H1 (cell line): Measurements from ENCODE around the gene USP7. TPM values are rescaled to one million over a fixed set of nuclear protein-coding genes. Genes with fewer than 3 reads are reported as not detected.

Source experiments
- CTCF ChIA-PET: fragments of 300-600 bp; sonication (Branson Sonifier 250); formaldehyde crosslinking; loops from one replicate; lab custom pipeline; 2021; ENCODE audit not compliant: partially characterized antibody; lab: Charles Lee
- POLR2A ChIA-PET: fragments of 300-600 bp; sonication (Branson Sonifier 250); formaldehyde crosslinking; loops from one replicate; lab custom pipeline; 2021; ENCODE audit warnings: inconsistent platforms; ENCODE audit not compliant: partially characterized antibody; lab: Charles Lee
- DNase-seq, 2 experiments: peaks; one replicate each; pipeline versions ENCODE4 v3.0.0 to v3.0.0-alpha.2; 2010 to 2022; ENCODE audit warnings: low spot score in 2 of 2, low read depth in 1 of 2, mixed read lengths in 1 of 2
- FAIRE-seq: peaks from 2 replicates; lab custom pipeline; 2011; peaks lifted over from hg19 to GRCh38; lab: Jason Lieb, UNC
- H2AFZ ChIP-seq: 2 replicates; pipeline ENCODE4 v1.8.1; 2012; ENCODE audit warnings: low read length, inconsistent platforms
- H2AK5ac ChIP-seq: 2 replicates; pipeline ENCODE4 v1.6.1; 2013; ENCODE audit warnings: low read depth, low read length
- H2BK120ac ChIP-seq: replicated peaks from 2 replicates; pipeline ENCODE3; 2013; ENCODE audit warnings: low read depth, low read length, inconsistent platforms
- H2BK12ac ChIP-seq: 2 replicates; pipeline ENCODE4 v1.6.1; 2013; ENCODE audit warnings: low read depth, low read length
- H2BK15ac ChIP-seq: 2 replicates; pipeline ENCODE4 v1.6.1; 2013; ENCODE audit warnings: low read length
- H2BK20ac ChIP-seq: 2 replicates; pipeline ENCODE4 v1.6.1; 2013; ENCODE audit warnings: low read length
- H2BK5ac ChIP-seq: 2 replicates; pipeline ENCODE4 v1.6.1; 2013; ENCODE audit warnings: low read depth, low read length
- H3K14ac ChIP-seq: 2 replicates; pipeline ENCODE4 v1.6.1; 2013; ENCODE audit warnings: inconsistent platforms; ENCODE audit not compliant: insufficient read length
- H3K18ac ChIP-seq: 2 replicates; pipeline ENCODE4 v1.6.1; 2013; ENCODE audit warnings: low read length; ENCODE audit errors: extremely low read depth
- H3K23ac ChIP-seq: 2 replicates; pipeline ENCODE4 v1.6.1; 2013; ENCODE audit warnings: inconsistent platforms; ENCODE audit not compliant: insufficient read length
- H3K23me2 ChIP-seq: 2 replicates; pipeline ENCODE4 v1.6.1; 2013; ENCODE audit warnings: low read depth, low read length
- H3K27ac ChIP-seq: 2 replicates; pipeline ENCODE4 v1.6.1; 2011; ENCODE audit warnings: low read depth, low read length, inconsistent platforms
- H3K27me3 ChIP-seq, 4 experiments: replicated peaks in 1 of 4; 1 replicate in 1 of 4; 2 replicates in 3 of 4; pipeline versions ENCODE4 v1.6.1 to v1.8.1; 2011 to 2013; ENCODE audit warnings: low read length in 3 of 4, mild to moderate bottlenecking in 3 of 4, inconsistent platforms in 2 of 4, mixed read lengths in 2 of 4, moderate library complexity in 1 of 4; ENCODE audit not compliant: control insufficient read depth in 3 of 4, insufficient read depth in 3 of 4; ENCODE audit errors: extremely low read depth in 1 of 4
- H3K36me3 ChIP-seq, 4 experiments: 2 replicates each; pipeline versions ENCODE4 v1.6.1 to v1.8.1; 2011 to 2013; ENCODE audit warnings: mild to moderate bottlenecking in 4 of 4, low read length in 3 of 4, moderate library complexity in 2 of 4, control low read depth in 1 of 4, inconsistent platforms in 1 of 4; ENCODE audit not compliant: insufficient read depth in 4 of 4, control insufficient read depth in 2 of 4
- H3K4ac ChIP-seq: replicated peaks from 2 replicates; pipeline ENCODE3; 2013; ENCODE audit warnings: low read length, low read depth, mixed read lengths, inconsistent platforms; ENCODE audit not compliant: insufficient read length
- H3K4me1 ChIP-seq, 4 experiments: replicated peaks in 1 of 4; 1 replicate in 1 of 4; 2 replicates in 3 of 4; pipeline versions ENCODE4 v1.6.1 to v1.8.1; 2011 to 2013; ENCODE audit warnings: low read length in 3 of 4, inconsistent platforms in 2 of 4, mixed read lengths in 1 of 4; ENCODE audit not compliant: insufficient read depth in 4 of 4, control insufficient read depth in 3 of 4
- H3K4me2 ChIP-seq, 2 experiments: 2 replicates each; pipeline versions ENCODE4 v1.6.1 to v1.8.1; 2011 to 2013; ENCODE audit warnings: low read depth in 2 of 2, low read length in 2 of 2, control low read depth in 1 of 2, inconsistent platforms in 1 of 2, mild to moderate bottlenecking in 1 of 2; ENCODE audit not compliant: insufficient read depth in 1 of 2
- H3K4me3 ChIP-seq, 4 experiments: fragments of 200-600, 300-600 bp in 1 of 4; sonication (generic), shearing (Covaris generic), sonication (Bioruptor Twin) in 1 of 4; 2 replicates each; pipeline versions ENCODE4 v1.5.1 to v1.8.1; 2011 to 2016; ENCODE audit warnings: low read length in 4 of 4, low read depth in 3 of 4, control low read depth in 2 of 4, inconsistent platforms in 2 of 4, mild to moderate bottlenecking in 2 of 4, mixed read lengths in 1 of 4, moderate library complexity in 1 of 4; ENCODE audit not compliant: insufficient read depth in 2 of 4; ENCODE audit errors: extremely low read depth in 1 of 4
- H3K56ac ChIP-seq: replicated peaks from 2 replicates; pipeline ENCODE3; 2013; ENCODE audit warnings: low read depth, mild to moderate bottlenecking, mixed read lengths, low read length, inconsistent platforms; ENCODE audit not compliant: insufficient read length
- H3K79me1 ChIP-seq: 2 replicates; pipeline ENCODE4 v1.6.1; 2013; ENCODE audit warnings: low read depth, low read length, control low read depth
- H3K79me2 ChIP-seq, 2 experiments: 2 replicates each; pipeline versions ENCODE4 v1.6.1 to v1.8.1; 2012 to 2013; ENCODE audit warnings: low read length in 2 of 2, mild to moderate bottlenecking in 2 of 2, inconsistent platforms in 1 of 2; ENCODE audit not compliant: insufficient read depth in 2 of 2, control insufficient read depth in 1 of 2
- H3K9ac ChIP-seq, 4 experiments: replicated peaks in 1 of 4; 1 replicate in 1 of 4; 2 replicates in 3 of 4; pipeline versions ENCODE4 v1.6.1 to v1.8.1; 2011 to 2013; ENCODE audit warnings: low read depth in 3 of 4, low read length in 3 of 4, control low read depth in 2 of 4, mild to moderate bottlenecking in 2 of 4, moderate library complexity in 2 of 4, inconsistent platforms in 1 of 4; ENCODE audit errors: extremely low read depth in 1 of 4
- H3K9me3 ChIP-seq, 2 experiments: 2 replicates each; pipeline versions ENCODE4 v1.6.1 to v1.8.1; 2012 to 2013; ENCODE audit warnings: mild to moderate bottlenecking in 2 of 2, moderate library complexity in 2 of 2, control low read depth in 1 of 2, inconsistent platforms in 1 of 2, low read depth in 1 of 2, low read length in 1 of 2, mixed read lengths in 1 of 2; ENCODE audit not compliant: insufficient read depth in 2 of 2
- H4K20me1 ChIP-seq, 2 experiments: replicated peaks in 1 of 2; 2 replicates each; pipeline versions ENCODE3 to v1.8.1; 2011 to 2013; ENCODE audit warnings: inconsistent platforms in 2 of 2, low read length in 2 of 2, mild to moderate bottlenecking in 1 of 2; ENCODE audit not compliant: insufficient read depth in 2 of 2, control insufficient read depth in 1 of 2
- H4K5ac ChIP-seq: 2 replicates; pipeline ENCODE4 v1.6.1; 2013; ENCODE audit warnings: low read length, low read depth, mixed read lengths, inconsistent platforms; ENCODE audit not compliant: insufficient read length
- H4K8ac ChIP-seq: 2 replicates; pipeline ENCODE4 v1.8.0; 2013; ENCODE audit warnings: mild to moderate bottlenecking, moderate library complexity, low read length, inconsistent platforms; ENCODE audit not compliant: insufficient read depth; ENCODE audit errors: extremely low read depth
- H4K91ac ChIP-seq: replicated peaks from 2 replicates; pipeline ENCODE3; 2013; ENCODE audit warnings: low read length, mixed read lengths, inconsistent platforms; ENCODE audit not compliant: insufficient read length
- JUND ChIP-seq: IDR thresholded peaks from 2 replicates; pipeline ENCODE4 v1.6.1; 2011; ENCODE audit warnings: mild to moderate bottlenecking, improper control_type of control experiment, low read length
- POLR2A ChIP-seq, 2 experiments: IDR thresholded peaks; 1 replicate in 1 of 2; 2 replicates in 1 of 2; pipeline ENCODE4 v1.6.1; 2011; ENCODE audit warnings: low read depth in 2 of 2, low read length in 2 of 2, mild to moderate bottlenecking in 2 of 2; ENCODE audit errors: control extremely low read depth in 1 of 2
- SIN3A ChIP-seq, 2 experiments: IDR thresholded peaks in 1 of 2; conservative IDR thresholded peaks in 1 of 2; 2 replicates each; pipeline ENCODE4 v1.6.1; 2011 to 2012; ENCODE audit warnings: low read length in 2 of 2, improper control_type of control experiment in 1 of 2, low read depth in 1 of 2, mild to moderate bottlenecking in 1 of 2
- TAF7 ChIP-seq: optimal IDR thresholded peaks from 2 replicates; pipeline ENCODE3; 2011; ENCODE audit warnings: low read depth, mild to moderate bottlenecking, inconsistent platforms, low read length, moderate library complexity, borderline replicate concordance
- WGBS, 2 experiments: shearing (Covaris generic) in 1 of 2; methylation state at CpG; one replicate each; pipeline versions ENCODE4 v1.1.6 to v1.1.7; 2013 to 2015; ENCODE audit warnings: low lambda C conversion rate in 2 of 2, mixed read lengths in 2 of 2, inconsistent platforms in 1 of 2, low coverage in 1 of 2, missing lambda C conversion rate in 1 of 2; ENCODE audit not compliant: insufficient replicate concordance in 2 of 2, insufficient coverage in 1 of 2, insufficient read length in 1 of 2; ENCODE audit errors: extremely low coverage in 1 of 2, missing lambda C conversion rate in 1 of 2; 5-methylcytosine and 5-hydroxymethylcytosine counted together
- polyA plus RNA-seq, 7 experiments: library from polyadenylated mRNA; depleted of rRNA in 3 of 7; stranded (reverse) in 5 of 7; unstranded in 2 of 7; fragments of >200 nt in 5 of 7; fragments of 200-250 nt in 2 of 7; gene quantifications; 1 replicate in 5 of 7; 2 replicates in 1 of 7; 4 replicates in 1 of 7; pipeline versions ENCODE4 v1.2.1 to v1.2.3, GENCODE V29; 2011 to 2013; ENCODE audit warnings: missing spikeins in 2 of 7, mixed read lengths in 2 of 7
- total RNA-seq: library from RNA; stranded (reverse); fragmentation: NEBNext Ultra II Directional; extraction: Animal tissue kit (Norgen Biotek cat#: 25700); gene quantifications from 2 replicates; pipeline ENCODE4 v1.2.1, GENCODE V29; 2021
- TF ChIP-seq, protein P1 (sequence below): IDR thresholded peaks from 2 replicates; pipeline ENCODE4 v1.6.1; 2011; ENCODE audit warnings: low read length, improper control_type of control experiment

Gene USP7
- total and polyA plus RNA-seq, 2 of the 8 experiments (the other 6 are each of a cell fraction or from before 2014, with no cell fraction given) = 21.3 to 211 TPM

DNA sequence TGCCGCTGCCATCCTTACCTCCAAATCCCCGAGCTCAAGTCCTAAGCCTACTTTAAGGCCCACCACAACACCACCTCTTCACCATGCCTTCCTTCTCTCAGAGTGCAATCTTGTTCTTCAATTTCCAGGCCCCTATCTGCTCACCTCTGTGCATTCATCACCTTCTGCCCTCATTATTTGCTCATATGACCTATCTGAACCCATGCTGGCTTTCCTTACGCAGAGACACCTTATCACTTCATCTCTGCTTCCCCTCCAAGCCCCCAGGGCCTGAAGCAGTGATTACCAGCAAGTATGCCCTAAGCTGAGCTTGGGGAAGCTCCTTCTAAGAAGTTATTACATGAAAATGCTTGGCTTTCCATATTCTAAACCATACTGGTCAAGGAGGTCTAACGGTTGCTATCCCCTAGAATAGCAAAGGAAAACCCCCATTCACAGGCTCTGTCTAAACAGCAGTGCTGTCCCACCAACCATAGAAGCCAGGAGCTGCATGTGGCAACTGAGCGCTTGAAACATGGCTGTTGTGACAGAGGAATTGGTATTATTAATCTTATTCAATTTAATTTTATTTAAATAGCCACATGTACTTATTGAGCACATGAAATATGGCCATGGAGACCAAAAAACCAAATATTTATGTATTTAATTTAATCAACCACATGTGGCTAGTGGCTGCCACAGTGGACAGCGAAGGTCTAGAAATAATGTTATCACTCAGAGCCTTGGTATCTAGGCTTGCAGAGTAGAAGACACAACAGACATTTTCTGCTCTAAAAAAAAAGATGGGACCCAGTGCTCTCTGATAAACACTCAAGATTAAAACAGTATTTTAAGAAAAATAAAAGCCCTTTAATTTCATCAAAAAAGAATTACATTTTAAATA is 13.9 kb downstream of the USP7 start:
- Histone ChIP-seq H4K5ac (no peak overlapping the region), H3K79me1 (peaks cover 25% of the 10 kb centered on the region), H2BK15ac (no peak overlapping the region), H3K4ac (no peak overlapping the region), H4K8ac (no peak overlapping the region; the same call in 1 of the 2 replicates), H3K4me3 (no peak overlapping the region), H2BK20ac (no peak overlapping the region), H3K79me2 (peaks cover 68 to 95% of the 10 kb centered on the region in 2 experiments), H2BK120ac (no peak overlapping the region), H3K9ac (no peak overlapping the region), H3K14ac (no peak overlapping the region), H3K36me3 (no peaks in the 10 kb centered on the region), H2BK5ac (no peak overlapping the region), H3K4me2 (no peak overlapping the region), H3K23me2 (no peaks in the 10 kb centered on the region), H4K91ac (no peak overlapping the region), H3K18ac (no peak overlapping the region), H3K9me3 (no peaks in the 10 kb centered on the region), H4K20me1 (peaks cover 64 to 73% of the 10 kb centered on the region in 2 experiments), H3K27ac (no peak overlapping the region), H2AFZ (no peak overlapping the region), H3K56ac (no peak overlapping the region), H3K23ac (no peak overlapping the region), H3K27me3 (no peaks in the 10 kb centered on the region), H2BK12ac (no peak overlapping the region), H3K4me1 (peaks cover 14 to 25% (median 22%) of the 10 kb centered on the region in 4 experiments), H2AK5ac (no peak overlapping the region)
- ChIA-PET CTCF (interaction anchor here (0.6 to 7.2 kb wide), 10 partner anchors 13 to 1560 kb away, joined by 3 to 88 read pairs (median 4); no protein-coding TSS in a partner anchor), POLR2A (interaction anchor here (0.6 to 1.1 kb wide), 3 partner anchors 10 to 15 kb away, joined by 4 read pairs; no protein-coding TSS in a partner anchor)
- FAIRE-seq (no peak), DNase-seq (no peak)
- 91% methylated on average over 6 of the region's 6 CpGs; no CpG with 5 or more reads in 1 of the 2 experiments for WGBS, 2 experiments
- no peak for TF ChIP-seq SIN3A (conservative IDR thresholded peaks at IDR 0.05 in 1 of 2, IDR thresholded peaks at IDR 0.05 in 1 of 2; ENCODE audit: low read depth in 1 of 2, low read length in 2 of 2)
- TF ChIP-seq JUND = no peak
- TF ChIP-seq, protein P1, sequence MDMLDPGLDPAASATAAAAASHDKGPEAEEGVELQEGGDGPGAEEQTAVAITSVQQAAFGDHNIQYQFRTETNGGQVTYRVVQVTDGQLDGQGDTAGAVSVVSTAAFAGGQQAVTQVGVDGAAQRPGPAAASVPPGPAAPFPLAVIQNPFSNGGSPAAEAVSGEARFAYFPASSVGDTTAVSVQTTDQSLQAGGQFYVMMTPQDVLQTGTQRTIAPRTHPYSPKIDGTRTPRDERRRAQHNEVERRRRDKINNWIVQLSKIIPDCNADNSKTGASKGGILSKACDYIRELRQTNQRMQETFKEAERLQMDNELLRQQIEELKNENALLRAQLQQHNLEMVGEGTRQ = no peak
- TF ChIP-seq POLR2A (IDR thresholded peaks at IDR 0.05; ENCODE audit: control extremely low read depth in 1 of 2, low read depth in 2 of 2, low read length in 2 of 2) = no peak
- TF ChIP-seq TAF7 = no peak
